Measurements from ENCODE around the gene KIF1C. TPM values are rescaled to one million over a fixed set of nuclear protein-coding genes. Genes with fewer than 3 reads are reported as not detected.

Gene KIF1C
- total RNA-seq, 2 experiments from 2014 or later: 20.6 to 53.7 TPM

- H3K9me2 ChIP-seq (ENCODE audit: insufficient read depth, low read length): no peaks in the 10 kb centered on the region
- H3K79me2 ChIP-seq (ENCODE audit: insufficient read depth, low read depth, low read length): no peaks in the 10 kb centered on the region
- peaks cover 28% of the 10 kb centered on the region for H3K4me1 ChIP-seq (ENCODE audit: insufficient read depth, low read length, poor library complexity, severe bottlenecking)
- TF ChIP-seq EZH2phosphoT487 (IDR thresholded peaks at IDR 0.05; ENCODE audit: borderline replicate concordance, low read depth, low read length): no peak
- TF ChIP-seq, protein P1, sequence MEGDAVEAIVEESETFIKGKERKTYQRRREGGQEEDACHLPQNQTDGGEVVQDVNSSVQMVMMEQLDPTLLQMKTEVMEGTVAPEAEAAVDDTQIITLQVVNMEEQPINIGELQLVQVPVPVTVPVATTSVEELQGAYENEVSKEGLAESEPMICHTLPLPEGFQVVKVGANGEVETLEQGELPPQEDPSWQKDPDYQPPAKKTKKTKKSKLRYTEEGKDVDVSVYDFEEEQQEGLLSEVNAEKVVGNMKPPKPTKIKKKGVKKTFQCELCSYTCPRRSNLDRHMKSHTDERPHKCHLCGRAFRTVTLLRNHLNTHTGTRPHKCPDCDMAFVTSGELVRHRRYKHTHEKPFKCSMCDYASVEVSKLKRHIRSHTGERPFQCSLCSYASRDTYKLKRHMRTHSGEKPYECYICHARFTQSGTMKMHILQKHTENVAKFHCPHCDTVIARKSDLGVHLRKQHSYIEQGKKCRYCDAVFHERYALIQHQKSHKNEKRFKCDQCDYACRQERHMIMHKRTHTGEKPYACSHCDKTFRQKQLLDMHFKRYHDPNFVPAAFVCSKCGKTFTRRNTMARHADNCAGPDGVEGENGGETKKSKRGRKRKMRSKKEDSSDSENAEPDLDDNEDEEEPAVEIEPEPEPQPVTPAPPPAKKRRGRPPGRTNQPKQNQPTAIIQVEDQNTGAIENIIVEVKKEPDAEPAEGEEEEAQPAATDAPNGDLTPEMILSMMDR (conservative IDR thresholded peaks at IDR 0.05; ENCODE audit: low read length): peak; percentile 90
- no peaks in the 10 kb centered on the region for H4K20me1 ChIP-seq (ENCODE audit: insufficient read depth, low read length)
- BruUV-seq (replicated peaks): no TSS peak
- peaks cover 63% of the 10 kb centered on the region for H3K36me3 ChIP-seq (ENCODE audit: insufficient read depth, low read length)
- H3K27ac ChIP-seq (ENCODE audit: low read depth, low read length, poor library complexity, severe bottlenecking): no peak overlapping the region
- CTCF ChIA-PET (ENCODE audit: unreplicated experiment): no interaction called here
- POLR2A ChIA-PET: no interaction called here
- DNase-seq (ENCODE audit: low spot score): peak; percentile 83
- H2AFZ ChIP-seq (ENCODE audit: low read length): no peak overlapping the region
- H3K4me3 ChIP-seq (ENCODE audit: low read depth, low read length, poor library complexity, severe bottlenecking): no peak overlapping the region
- H3K4me2 ChIP-seq (ENCODE audit: low read length): peak overlapping the region; percentile 49
- intact Hi-C loops (cut with micrococcal nuclease; ENCODE audit: unreplicated experiment): loop anchor here (1.0 kb wide), 2 partner anchors 39 to 82 kb away; no protein-coding TSS in a partner anchor
- H3K9me3 ChIP-seq (ENCODE audit: low read length): no peaks in the 10 kb centered on the region
Measured at GRCh38 chr17:4980644-4981216, 17.0 kb upstream of the KIF1C start.

DNA sequence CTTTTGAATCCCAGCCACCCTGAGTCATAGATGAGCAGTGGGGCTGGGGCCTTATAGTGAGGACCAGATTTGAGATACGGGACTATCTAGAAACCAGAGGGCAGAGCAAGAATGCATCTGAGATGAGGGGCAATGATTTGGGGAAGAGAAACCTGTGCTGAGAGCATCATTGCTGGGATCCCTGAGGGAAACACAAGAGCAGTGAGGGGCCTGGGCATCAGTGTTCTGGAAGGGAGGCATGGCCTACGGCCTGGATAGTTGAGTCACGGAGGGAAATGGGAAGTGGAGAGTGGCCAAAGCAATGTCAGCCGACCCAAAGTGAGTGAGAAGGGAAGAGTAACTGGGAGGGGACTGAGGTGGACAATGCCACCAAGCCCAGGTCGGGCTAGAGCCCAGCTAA lies 15.4 kb upstream of the KIF1C start:
- Histone ChIP-seq H3K9me3 (ENCODE audit: low read length) (no peaks in the 10 kb centered on the region), H3K4me3 (ENCODE audit: low read depth, low read length, poor library complexity, severe bottlenecking) (no peak overlapping the region), H3K27ac (ENCODE audit: low read depth, low read length, poor library complexity, severe bottlenecking) (no peak overlapping the region), H3K9me2 (ENCODE audit: insufficient read depth, low read length) (no peaks in the 10 kb centered on the region), H3K4me1 (ENCODE audit: insufficient read depth, low read length, poor library complexity, severe bottlenecking) (peaks cover 40% of the 10 kb centered on the region), H3K36me3 (ENCODE audit: insufficient read depth, low read length) (peaks cover 55% of the 10 kb centered on the region), H3K79me2 (ENCODE audit: insufficient read depth, low read depth, low read length) (no peaks in the 10 kb centered on the region; the same call in 1 of the 2 replicates), H3K4me2 (ENCODE audit: low read length) (no peak overlapping the region), H4K20me1 (ENCODE audit: insufficient read depth, low read length) (no peaks in the 10 kb centered on the region), H2AFZ (ENCODE audit: low read length) (no peak overlapping the region)
- ChIA-PET POLR2A (interaction anchor here (0.7 kb wide), 1 partner anchor 102 kb away, joined by 3 read pairs; no protein-coding TSS in a partner anchor), CTCF (ENCODE audit: unreplicated experiment) (no interaction called here)
- intact Hi-C loops (cut with micrococcal nuclease; ENCODE audit: unreplicated experiment): no loop called here
- TF ChIP-seq EZH2phosphoT487 (IDR thresholded peaks at IDR 0.05; ENCODE audit: borderline replicate concordance, low read depth, low read length): no peak
- TF ChIP-seq, protein P1 (conservative IDR thresholded peaks at IDR 0.05; ENCODE audit: low read length): no peak
- no TSS peak for BruUV-seq (replicated peaks)
- no peak for DNase-seq (ENCODE audit: low spot score)

- intact Hi-C loops (cut with micrococcal nuclease; ENCODE audit: unreplicated experiment): loop anchor here (2.0 to 5.0 kb wide), 3 partner anchors 32 to 79 kb away; no protein-coding TSS in a partner anchor
- Histone ChIP-seq H3K4me1 (ENCODE audit: insufficient read depth, low read length, poor library complexity, severe bottlenecking) (peaks cover 33% of the 10 kb centered on the region), H3K9me2 (ENCODE audit: insufficient read depth, low read length) (no peaks in the 10 kb centered on the region), H3K27ac (ENCODE audit: low read depth, low read length, poor library complexity, severe bottlenecking) (peak overlapping the region; percentile 48), H4K20me1 (ENCODE audit: insufficient read depth, low read length) (no peaks in the 10 kb centered on the region), H3K4me2 (ENCODE audit: low read length) (peak overlapping the region; percentile 99), H3K9me3 (ENCODE audit: low read length) (no peaks in the 10 kb centered on the region), H3K36me3 (ENCODE audit: insufficient read depth, low read length) (peaks cover 19% of the 10 kb centered on the region; the same call in 1 of the 2 replicates), H2AFZ (ENCODE audit: low read length) (peak overlapping the region; percentile 83; the same call in 1 of the 2 replicates), H3K79me2 (ENCODE audit: insufficient read depth, low read depth, low read length) (peaks cover 3% of the 10 kb centered on the region; the same call in 1 of the 2 replicates), H3K4me3 (ENCODE audit: low read depth, low read length, poor library complexity, severe bottlenecking) (peak overlapping the region; percentile 93)
- ChIA-PET CTCF (ENCODE audit: unreplicated experiment) (no interaction called here), POLR2A (interaction anchor here (0.5 to 3.3 kb wide), 5 partner anchors 16 to 109 kb away, joined by 3 to 10 read pairs (median 5); partner anchors contain the start of gene SPAG7)
- TF ChIP-seq, protein P1 (conservative IDR thresholded peaks at IDR 0.05; ENCODE audit: low read length): no peak
- TF ChIP-seq EZH2phosphoT487 (IDR thresholded peaks at IDR 0.05; ENCODE audit: borderline replicate concordance, low read depth, low read length): no peak
- DNase-seq (ENCODE audit: low spot score): no peak
- no TSS peak for BruUV-seq (replicated peaks)
Measured at GRCh38 chr17:4986403-4986802, 11.3 kb upstream of the KIF1C start.

Measured in OCI-LY7 (cell line).